Neutrophil (primary cell): ENCODE results near the gene ZNF792.
A peak's percentile ranks its signal among the peaks of the same experiment; 100 is the strongest.

Source experiments
- H3K27ac ChIP-seq: fragments of 200-600 bp; sonication (generic); 2 replicates; pipeline ENCODE4 v1.5.1; 2016; ENCODE audit warnings: mild to moderate bottlenecking, moderate library complexity
- H3K27me3 ChIP-seq: fragments of 200-600 bp; sonication (generic); 2 replicates; pipeline ENCODE4 v1.6.0; 2016; ENCODE audit warnings: mild to moderate bottlenecking
- H3K36me3 ChIP-seq: fragments of 200-600 bp; sonication (generic); 2 replicates; pipeline ENCODE4 v1.5.1; 2017
- H3K4me1 ChIP-seq, 2 experiments: fragments of 200-600 bp in 1 of 2; sonication (generic) in 1 of 2; 1 replicate in 1 of 2; 2 replicates in 1 of 2; pipeline versions ENCODE4 v1.5.1 to v1.6.1; 2013 to 2016; ENCODE audit warnings: low read depth in 1 of 2, low read length in 1 of 2, mild to moderate bottlenecking in 1 of 2, moderate library complexity in 1 of 2; ENCODE audit not compliant: control insufficient read depth in 1 of 2, insufficient read depth in 1 of 2
- H3K4me3 ChIP-seq, 2 experiments: fragments of 200-600 bp in 1 of 2; sonication (generic) in 1 of 2; 1 replicate in 1 of 2; 2 replicates in 1 of 2; pipeline ENCODE4 v1.5.1; 2013 to 2016; ENCODE audit warnings: low read depth in 1 of 2, low read length in 1 of 2, mild to moderate bottlenecking in 1 of 2, moderate library complexity in 1 of 2
- H3K9me3 ChIP-seq: fragments of 200-600 bp; sonication (generic); 2 replicates; pipeline ENCODE4 v1.5.1; 2016
- CTCF ChIP-seq: fragments of 200-600 bp; sonication (generic); IDR thresholded peaks from 2 replicates; pipeline ENCODE4 v1.5.1; 2016; ENCODE audit warnings: antibody characterized with exemption

The ZNF792 gene

GRCh38 chr19:34982275-34982674 lies 18.2 kb upstream of the ZNF792 start:
- Histone ChIP-seq H3K27ac (no peak overlapping the region), H3K4me1 (peaks cover 18 to 19% of the 10 kb centered on the region in 2 experiments), H3K4me3 (no peak overlapping the region), H3K9me3 (no peaks in the 10 kb centered on the region), H3K36me3 (no peaks in the 10 kb centered on the region), H3K27me3 (no peaks in the 10 kb centered on the region)
- TF ChIP-seq CTCF: no peak

- H3K4me1 ChIP-seq: peaks cover 24 to 27% of the 10 kb centered on the region in 2 experiments
- TF ChIP-seq CTCF: no peak
- H3K27ac ChIP-seq: no peak overlapping the region
- H3K27me3 ChIP-seq: no peaks in the 10 kb centered on the region
- no peak overlapping the region for H3K4me3 ChIP-seq
- no peaks in the 10 kb centered on the region for H3K36me3 ChIP-seq
- H3K9me3 ChIP-seq: no peaks in the 10 kb centered on the region
Measured at GRCh38 chr19:34979819-34980640, 16.0 kb upstream of the ZNF792 start.

GRCh38 chr19:34976611-34977010 lies 12.6 kb upstream of the ZNF792 start:
- Histone ChIP-seq H3K27me3 (no peaks in the 10 kb centered on the region), H3K36me3 (no peaks in the 10 kb centered on the region), H3K27ac (peak overlapping the region; percentile 87), H3K4me1 (peaks cover 38 to 41% of the 10 kb centered on the region in 2 experiments), H3K4me3 (no peak overlapping the region), H3K9me3 (no peaks in the 10 kb centered on the region)
- TF ChIP-seq CTCF: no peak

GRCh38 chr19:34975056-34975455 lies 11.0 kb upstream of the ZNF792 start:
- H3K27me3 ChIP-seq: no peaks in the 10 kb centered on the region
- H3K4me3 ChIP-seq: peak overlapping the region; percentile 34 to 55
- no peaks in the 10 kb centered on the region for H3K36me3 ChIP-seq

GRCh38 chr19:34974646-34975045 lies 10.6 kb upstream of the ZNF792 start:
- Histone ChIP-seq H3K4me3 (peak overlapping the region; percentile 34 to 55), H3K4me1 (peaks cover 38 to 41% of the 10 kb centered on the region in 2 experiments), H3K36me3 (no peaks in the 10 kb centered on the region), H3K27me3 (no peaks in the 10 kb centered on the region), H3K27ac (peak overlapping the region; percentile 87), H3K9me3 (no peaks in the 10 kb centered on the region)
- no peak for TF ChIP-seq CTCF

More at GRCh38 chr19:34975056-34975455, 11.0 kb upstream of the ZNF792 start:
- Histone ChIP-seq H3K9me3 (no peaks in the 10 kb centered on the region), H3K4me1 (peaks cover 38 to 41% of the 10 kb centered on the region in 2 experiments), H3K27ac (peak overlapping the region; percentile 87)
- no peak for TF ChIP-seq CTCF
